SJCRH30 (cell line): ENCODE data around the gene MUC5AC. TPM values are rescaled to one million over a fixed set of nuclear protein-coding genes. Genes with fewer than 3 reads are reported as not detected.
A peak's percentile ranks its signal among the peaks of the same experiment; 100 is the strongest.
"Not testable (repeated sequence)": the region's sequence is repeated elsewhere in the genome, so short reads cannot be mapped to it uniquely, and the experiment has no call there.

Experiments used
- DNase-seq, 2 experiments: peaks; one replicate each; pipeline ENCODE4 v3.0.0-alpha.2; 2015 to 2020
- H3K27ac ChIP-seq: fragments of 250-450 bp; sonication (Bioruptor Pico); 2 replicates; pipeline ENCODE4 v1.5.1; 2020; ENCODE audit warnings: mild to moderate bottlenecking, moderate library complexity
- H3K27me3 ChIP-seq: fragments of 250-450 bp; sonication (Bioruptor Pico); 2 replicates; pipeline ENCODE4 v1.5.1; 2020; ENCODE audit warnings: mild to moderate bottlenecking, moderate library complexity
- H3K36me3 ChIP-seq: fragments of 250-450 bp; sonication (Bioruptor Pico); 2 replicates; pipeline ENCODE4 v1.5.1; 2020; ENCODE audit warnings: mild to moderate bottlenecking, moderate library complexity
- H3K4me1 ChIP-seq: fragments of 250-450 bp; sonication (Bioruptor Pico); 2 replicates; pipeline ENCODE4 v1.5.1; 2020; ENCODE audit warnings: mild to moderate bottlenecking, moderate library complexity
- H3K4me3 ChIP-seq: fragments of 250-450 bp; sonication (Bioruptor Pico); 2 replicates; pipeline ENCODE4 v1.5.1; 2020; ENCODE audit warnings: mild to moderate bottlenecking, moderate library complexity
- H3K9me3 ChIP-seq: fragments of 250-450 bp; sonication (Bioruptor Pico); replicated peaks from 2 replicates; pipeline ENCODE4 v1.5.1; 2020; ENCODE audit warnings: mild to moderate bottlenecking, moderate library complexity
- total RNA-seq: library from RNA; depleted of rRNA; stranded (reverse); fragments of >200 nt; shearing (Covaris generic); gene quantifications from 2 replicates; pipeline ENCODE4 v1.2.3, GENCODE V29; 2014

The MUC5AC gene
- total RNA-seq, 1 experiment from 2014 or later: not detected

DNA sequence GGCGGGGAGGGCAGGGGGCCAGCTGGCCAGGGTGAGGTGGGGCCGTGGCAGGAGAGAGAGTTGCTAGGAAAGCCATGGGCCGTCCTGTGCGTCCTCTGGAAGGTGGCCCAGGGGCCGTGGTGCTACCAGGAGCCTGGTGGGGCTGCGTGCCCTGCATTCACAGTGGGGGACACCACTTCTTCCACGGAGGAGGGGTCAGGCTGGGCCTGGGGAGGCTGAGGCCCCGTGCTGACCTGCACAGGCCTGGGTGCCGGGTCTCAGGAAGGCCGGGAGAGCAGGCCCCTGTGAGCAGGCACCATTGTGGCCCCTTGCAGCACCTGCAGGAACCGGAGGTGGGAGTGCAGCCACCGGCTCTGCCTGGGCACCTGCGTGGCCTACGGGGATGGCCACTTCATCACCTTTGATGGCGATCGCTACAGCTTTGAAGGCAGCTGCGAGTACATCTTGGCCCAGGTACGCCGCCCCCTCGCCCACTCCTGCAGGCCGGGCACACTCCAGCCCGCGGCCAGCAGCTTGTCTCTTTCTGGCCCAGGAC is 77.1 kb downstream of the MUC5AC start:
- no peaks in the 10 kb centered on the region for H3K4me1 ChIP-seq
- H3K27me3 ChIP-seq: 0 out of 2 replicates have a peak, but pooled peaks cover 2% of the 10 kb centered on the region
- H3K27ac ChIP-seq: no peak overlapping the region
- no peak for DNase-seq
- H3K9me3 ChIP-seq: no peaks in the 10 kb centered on the region
- no peak overlapping the region for H3K4me3 ChIP-seq
- H3K36me3 ChIP-seq: no peaks in the 10 kb centered on the region

DNA sequence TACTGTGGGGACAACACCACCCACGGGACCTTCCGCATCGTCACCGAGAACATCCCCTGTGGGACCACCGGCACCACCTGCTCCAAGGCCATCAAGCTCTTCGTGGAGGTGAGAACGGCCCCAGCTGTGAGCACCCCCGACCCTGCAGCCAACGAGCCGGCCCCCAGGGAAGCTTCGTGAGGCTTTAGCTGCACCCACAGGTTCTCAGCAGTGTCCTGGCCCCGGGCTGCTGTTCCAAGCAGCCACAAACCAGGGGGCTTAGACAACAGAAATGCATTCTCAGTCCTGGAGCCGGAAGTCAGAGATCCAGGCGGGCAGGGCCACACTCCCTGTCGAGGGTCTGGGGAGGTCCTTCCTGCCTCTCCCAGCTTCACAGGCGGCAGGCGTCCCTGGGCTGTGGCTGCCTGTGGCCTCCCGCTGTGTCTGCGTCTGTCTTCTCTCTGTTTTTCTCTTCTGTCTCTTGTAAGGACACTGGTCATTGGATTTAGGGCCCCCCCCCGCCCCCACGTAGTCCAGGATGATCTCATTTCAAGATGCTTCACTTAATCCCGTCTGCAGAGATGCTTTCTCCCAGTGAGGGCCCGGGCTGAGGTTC is 77.7 kb downstream of the MUC5AC start:
- DNase-seq: no peak
- Histone ChIP-seq H3K36me3 (no peaks in the 10 kb centered on the region), H3K4me3 (no peak overlapping the region), H3K9me3 (no peaks in the 10 kb centered on the region), H3K27ac (no peak overlapping the region), H3K4me1 (no peaks in the 10 kb centered on the region), H3K27me3 (no peaks in the 10 kb centered on the region)

DNA sequence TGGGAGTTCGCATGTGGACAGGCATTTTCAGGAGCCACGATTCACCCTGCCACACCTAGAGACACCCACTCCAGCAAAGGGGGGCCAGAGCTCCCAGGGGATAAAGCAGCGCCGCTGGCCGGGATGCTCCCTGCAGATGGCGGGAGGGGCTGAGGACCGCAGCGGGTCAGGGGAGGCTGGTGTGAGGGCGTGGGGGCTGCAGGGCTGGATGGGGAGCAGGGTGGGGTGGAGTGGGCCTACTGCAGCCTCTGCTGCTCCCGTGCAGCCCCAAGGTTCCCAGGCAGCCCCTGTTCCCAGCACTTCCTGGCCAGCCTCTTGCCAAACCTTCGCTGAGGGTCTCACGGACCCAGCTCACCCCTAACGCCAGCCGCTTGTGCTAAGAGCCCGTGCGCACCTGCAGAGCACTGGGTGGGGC is 78.2 kb downstream of the MUC5AC start:
- H3K9me3 ChIP-seq: no peaks in the 10 kb centered on the region
- DNase-seq: no peak

DNA sequence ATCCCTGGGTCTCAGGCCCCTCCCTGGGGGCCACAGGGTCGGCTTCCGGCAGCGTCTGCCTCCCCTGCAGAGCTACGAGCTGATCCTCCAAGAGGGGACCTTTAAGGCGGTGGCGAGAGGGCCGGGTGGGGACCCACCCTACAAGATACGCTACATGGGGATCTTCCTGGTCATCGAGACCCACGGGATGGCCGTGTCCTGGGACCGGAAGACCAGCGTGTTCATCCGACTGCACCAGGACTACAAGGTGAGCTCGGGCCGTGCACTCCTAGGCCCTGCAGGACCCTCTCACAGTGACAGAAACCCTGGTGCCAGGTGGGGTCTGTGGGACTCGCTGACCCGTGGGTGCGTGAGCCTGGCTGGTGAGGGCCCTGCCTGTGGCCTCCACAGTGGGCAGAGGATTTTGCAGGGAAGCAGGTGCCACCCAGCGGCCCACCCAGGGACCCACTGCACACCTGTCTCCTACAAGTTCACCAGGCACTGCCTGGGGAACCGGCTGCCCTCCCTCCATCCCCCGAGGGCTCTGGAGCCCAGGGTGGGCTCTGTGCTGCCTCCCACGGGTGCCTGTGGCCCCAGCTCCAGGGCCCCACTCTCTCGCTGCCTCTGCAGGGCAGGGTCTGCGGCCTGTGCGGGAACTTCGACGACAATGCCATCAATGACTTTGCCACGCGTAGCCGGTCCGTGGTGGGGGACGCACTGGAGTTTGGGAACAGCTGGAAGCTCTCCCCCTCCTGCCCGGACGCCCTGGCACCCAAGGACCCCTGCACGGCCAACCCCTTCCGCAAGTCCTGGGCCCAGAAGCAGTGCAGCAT is 78.8 kb downstream of the MUC5AC start:
- no peak for DNase-seq
- H3K36me3 ChIP-seq: no peaks in the 10 kb centered on the region
- no peaks in the 10 kb centered on the region for H3K4me1 ChIP-seq
- H3K4me3 ChIP-seq: no peak overlapping the region
- no peaks in the 10 kb centered on the region for H3K9me3 ChIP-seq
- no peak overlapping the region for H3K27ac ChIP-seq
- no peaks in the 10 kb centered on the region for H3K27me3 ChIP-seq

More for the DNA sequence above, 78.2 kb downstream of the MUC5AC start:
- Histone ChIP-seq H3K27me3 (no peaks in the 10 kb centered on the region), H3K4me1 (no peaks in the 10 kb centered on the region), H3K36me3 (no peaks in the 10 kb centered on the region), H3K4me3 (no peak overlapping the region), H3K27ac (no peak overlapping the region)

DNA sequence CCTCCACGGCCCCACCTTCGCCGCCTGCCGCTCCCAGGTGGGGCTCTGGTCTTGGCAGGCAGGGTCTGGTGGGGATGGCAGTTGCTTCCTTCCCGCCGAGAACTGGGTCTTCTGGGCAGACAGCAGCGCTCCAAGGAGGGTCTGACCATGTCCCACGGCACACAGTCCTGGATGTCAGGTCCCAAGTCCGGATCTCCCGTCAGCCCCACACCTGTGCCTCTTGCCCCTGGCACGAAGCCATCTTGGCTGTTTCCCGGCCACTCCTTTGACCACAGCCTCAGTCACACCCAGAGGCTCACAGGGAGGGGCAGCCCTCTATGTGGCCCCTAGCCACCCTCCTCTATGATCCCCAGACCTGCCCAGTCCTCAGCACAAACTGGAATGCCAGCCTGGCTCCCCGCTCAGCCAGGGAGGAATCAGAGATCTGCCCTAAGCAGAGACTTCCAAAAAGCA is 79.4 kb downstream of the MUC5AC start:
- H3K36me3 ChIP-seq: no peaks in the 10 kb centered on the region
- no peaks in the 10 kb centered on the region for H3K4me1 ChIP-seq
- no peak overlapping the region for H3K4me3 ChIP-seq
- DNase-seq: no peak
- no peak overlapping the region for H3K27ac ChIP-seq
- H3K9me3 ChIP-seq: no peaks in the 10 kb centered on the region
- no peaks in the 10 kb centered on the region for H3K27me3 ChIP-seq

DNA sequence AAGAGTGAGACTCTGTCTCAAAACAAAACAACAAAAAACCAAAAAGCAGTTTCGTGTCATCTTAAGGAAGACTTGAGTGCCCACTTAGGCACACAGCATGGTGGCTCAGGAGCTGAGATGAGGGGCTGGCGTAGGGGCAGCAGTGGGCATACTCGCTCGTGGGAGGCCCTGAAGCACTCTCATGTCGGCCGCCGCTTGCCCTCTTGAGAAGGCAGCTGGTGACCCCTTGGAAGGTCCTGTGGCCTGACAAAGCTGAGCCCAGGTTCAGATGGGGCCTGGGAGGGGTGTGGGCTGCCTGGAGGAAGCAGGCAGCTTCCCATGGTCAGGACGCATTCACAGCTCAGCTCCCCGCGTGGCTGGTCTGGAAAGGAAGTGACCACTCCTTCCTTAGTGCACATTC is 80.1 kb downstream of the MUC5AC start:
- H3K27me3 ChIP-seq: no peaks in the 10 kb centered on the region
- no peak overlapping the region for H3K4me3 ChIP-seq
- DNase-seq: no peak
- no peaks in the 10 kb centered on the region for H3K4me1 ChIP-seq
- no peaks in the 10 kb centered on the region for H3K9me3 ChIP-seq
- no peak overlapping the region for H3K27ac ChIP-seq
- no peaks in the 10 kb centered on the region for H3K36me3 ChIP-seq

DNA sequence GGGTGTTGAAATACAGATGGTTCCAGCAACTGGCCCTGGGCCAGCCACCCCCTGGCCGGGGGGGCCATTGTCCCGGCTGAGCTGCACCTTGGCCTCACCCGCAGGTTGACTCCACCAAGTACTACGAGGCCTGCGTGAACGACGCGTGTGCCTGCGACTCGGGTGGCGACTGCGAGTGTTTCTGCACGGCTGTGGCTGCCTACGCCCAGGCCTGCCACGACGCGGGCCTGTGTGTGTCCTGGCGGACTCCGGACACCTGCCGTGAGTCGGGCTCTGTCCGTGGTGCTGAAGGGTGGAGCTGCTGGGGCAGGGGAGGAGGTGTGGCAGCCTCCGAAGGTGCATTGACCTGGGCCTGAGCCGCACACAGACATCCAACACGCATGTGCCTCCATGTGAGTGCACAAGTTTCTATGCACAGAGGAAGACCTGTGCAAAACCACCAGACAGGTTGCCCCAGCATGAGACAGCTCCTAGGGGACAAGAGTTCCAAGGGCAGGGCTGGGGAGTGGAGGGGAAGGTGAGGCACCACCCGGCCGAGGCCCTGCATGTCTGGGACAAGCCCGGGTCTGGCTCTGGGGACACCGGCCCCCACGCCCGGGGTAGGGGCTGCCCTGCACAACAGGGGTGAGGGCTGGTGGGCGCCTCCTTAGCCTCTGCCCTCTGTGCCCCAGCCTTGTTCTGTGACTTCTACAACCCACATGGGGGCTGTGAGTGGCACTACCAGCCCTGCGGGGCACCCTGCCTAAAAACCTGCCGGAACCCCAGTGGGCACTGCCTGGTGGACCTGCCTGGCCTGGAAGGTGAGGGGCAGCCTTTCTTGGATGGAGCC is 81.2 kb downstream of the MUC5AC start:
- Histone ChIP-seq H3K9me3 (no peaks in the 10 kb centered on the region), H3K4me1 (no peaks in the 10 kb centered on the region), H3K27me3 (no peaks in the 10 kb centered on the region), H3K27ac (no peak overlapping the region), H3K36me3 (no peaks in the 10 kb centered on the region), H3K4me3 (no peak overlapping the region)
- DNase-seq: peak; percentile 40 to 47

DNA sequence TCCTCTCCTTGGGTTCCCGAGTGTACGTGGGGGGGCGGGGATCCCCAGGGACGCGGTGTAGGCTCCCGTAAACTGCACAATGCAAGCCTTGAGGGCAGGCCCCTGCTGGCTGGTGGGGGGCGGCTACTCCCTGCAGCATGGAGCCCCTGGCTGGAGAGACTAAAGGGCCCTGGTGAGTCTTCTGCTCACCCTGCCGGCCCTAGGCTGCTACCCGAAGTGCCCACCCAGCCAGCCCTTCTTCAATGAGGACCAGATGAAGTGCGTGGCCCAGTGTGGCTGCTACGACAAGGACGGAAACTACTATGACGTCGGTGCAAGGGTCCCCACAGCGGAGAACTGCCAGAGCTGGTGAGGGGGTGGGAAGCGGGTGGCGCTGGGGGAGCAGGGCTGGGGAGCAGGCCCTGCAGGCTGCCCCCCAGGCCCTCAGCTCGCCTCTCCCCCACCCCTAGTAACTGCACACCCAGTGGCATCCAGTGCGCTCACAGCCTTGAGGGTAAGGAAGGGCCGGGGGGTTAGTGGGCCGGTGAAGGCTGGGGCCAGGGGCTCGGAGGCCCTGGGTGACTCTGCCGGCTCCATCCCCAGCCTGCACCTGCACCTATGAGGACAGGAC is 81.9 kb downstream of the MUC5AC start:
- H3K9me3 ChIP-seq: no peaks in the 10 kb centered on the region

DNA sequence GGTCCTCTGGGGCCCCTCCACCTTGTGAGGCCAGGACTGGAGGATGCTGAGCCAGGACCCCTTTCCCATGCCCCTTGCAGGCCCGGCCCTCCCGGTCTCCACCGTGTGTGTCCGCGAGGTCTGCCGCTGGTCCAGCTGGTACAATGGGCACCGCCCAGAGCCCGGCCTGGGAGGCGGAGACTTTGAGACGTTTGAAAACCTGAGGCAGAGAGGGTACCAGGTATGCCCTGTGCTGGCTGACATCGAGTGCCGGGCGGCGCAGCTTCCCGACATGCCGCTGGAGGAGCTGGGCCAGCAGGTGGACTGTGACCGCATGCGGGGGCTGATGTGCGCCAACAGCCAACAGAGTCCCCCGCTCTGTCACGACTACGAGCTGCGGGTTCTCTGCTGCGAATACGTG is 83.0 kb downstream of the MUC5AC start:
- no peak overlapping the region for H3K4me3 ChIP-seq
- no peaks in the 10 kb centered on the region for H3K4me1 ChIP-seq
- H3K9me3 ChIP-seq: no peaks in the 10 kb centered on the region
- no peak for DNase-seq
- no peaks in the 10 kb centered on the region for H3K36me3 ChIP-seq
- no peaks in the 10 kb centered on the region for H3K27me3 ChIP-seq
- H3K27ac ChIP-seq: no peak overlapping the region

More for the DNA sequence above, 81.9 kb downstream of the MUC5AC start:
- H3K36me3 ChIP-seq: no peaks in the 10 kb centered on the region
- no peak overlapping the region for H3K4me3 ChIP-seq
- no peaks in the 10 kb centered on the region for H3K4me1 ChIP-seq
- no peak for DNase-seq
- H3K27me3 ChIP-seq: no peaks in the 10 kb centered on the region
- H3K27ac ChIP-seq: no peak overlapping the region

DNA sequence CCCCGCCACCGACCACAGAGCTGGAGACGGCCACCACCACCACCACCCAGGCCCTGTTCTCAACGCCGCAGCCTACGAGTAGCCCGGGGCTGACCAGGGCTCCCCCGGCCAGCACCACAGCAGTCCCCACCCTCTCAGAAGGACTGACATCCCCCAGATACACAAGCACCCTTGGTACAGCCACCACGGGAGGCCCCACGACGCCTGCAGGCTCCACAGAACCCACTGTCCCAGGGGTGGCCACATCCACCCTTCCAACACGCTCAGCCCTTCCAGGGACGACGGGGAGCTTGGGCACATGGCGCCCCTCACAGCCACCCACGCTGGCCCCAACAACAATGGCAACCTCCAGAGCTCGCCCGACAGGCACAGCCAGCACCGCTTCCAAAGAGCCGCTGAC is 84.0 kb downstream of the MUC5AC start:
- H3K4me1 ChIP-seq: no peaks in the 10 kb centered on the region
- no peaks in the 10 kb centered on the region for H3K9me3 ChIP-seq
- H3K36me3 ChIP-seq: no peaks in the 10 kb centered on the region
- no peak for DNase-seq
- no peak overlapping the region for H3K27ac ChIP-seq
- H3K4me3 ChIP-seq: no peak overlapping the region
- no peaks in the 10 kb centered on the region for H3K27me3 ChIP-seq

DNA sequence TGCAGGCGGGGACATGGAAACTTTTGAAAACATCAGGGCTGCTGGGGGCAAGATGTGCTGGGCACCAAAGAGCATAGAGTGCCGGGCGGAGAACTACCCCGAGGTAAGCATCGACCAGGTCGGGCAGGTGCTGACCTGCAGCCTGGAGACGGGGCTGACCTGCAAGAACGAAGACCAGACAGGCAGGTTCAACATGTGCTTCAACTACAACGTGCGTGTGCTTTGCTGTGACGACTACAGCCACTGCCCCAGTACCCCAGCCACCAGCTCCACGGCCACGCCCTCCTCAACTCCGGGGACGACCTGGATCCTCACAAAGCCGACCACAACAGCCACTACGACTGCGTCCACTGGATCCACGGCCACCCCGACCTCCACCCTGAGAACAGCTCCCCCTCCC is 84.5 kb downstream of the MUC5AC start:
- H3K27me3 ChIP-seq: no peaks in the 10 kb centered on the region

DNA sequence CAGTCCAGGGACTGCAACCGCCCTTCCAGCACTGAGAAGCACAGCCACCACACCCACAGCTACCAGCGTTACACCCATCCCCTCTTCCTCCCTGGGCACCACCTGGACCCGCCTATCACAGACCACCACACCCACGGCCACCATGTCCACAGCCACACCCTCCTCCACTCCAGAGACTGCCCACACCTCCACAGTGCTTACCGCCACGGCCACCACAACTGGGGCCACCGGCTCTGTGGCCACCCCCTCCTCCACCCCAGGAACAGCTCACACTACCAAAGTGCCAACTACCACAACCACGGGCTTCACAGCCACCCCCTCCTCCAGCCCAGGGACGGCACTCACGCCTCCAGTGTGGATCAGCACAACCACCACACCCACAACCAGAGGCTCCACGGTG is 85.0 kb downstream of the MUC5AC start:
- not testable (repeated sequence) for H3K4me1 ChIP-seq, H3K27me3 ChIP-seq, H3K36me3 ChIP-seq, H3K27ac ChIP-seq, H3K9me3 ChIP-seq, DNase-seq, H3K4me3 ChIP-seq

More for the DNA sequence above, 84.5 kb downstream of the MUC5AC start:
- no peak for DNase-seq
- Histone ChIP-seq H3K27ac (no peak overlapping the region), H3K36me3 (no peaks in the 10 kb centered on the region), H3K4me1 (no peaks in the 10 kb centered on the region), H3K9me3 (no peaks in the 10 kb centered on the region), H3K4me3 (no peak overlapping the region)

DNA sequence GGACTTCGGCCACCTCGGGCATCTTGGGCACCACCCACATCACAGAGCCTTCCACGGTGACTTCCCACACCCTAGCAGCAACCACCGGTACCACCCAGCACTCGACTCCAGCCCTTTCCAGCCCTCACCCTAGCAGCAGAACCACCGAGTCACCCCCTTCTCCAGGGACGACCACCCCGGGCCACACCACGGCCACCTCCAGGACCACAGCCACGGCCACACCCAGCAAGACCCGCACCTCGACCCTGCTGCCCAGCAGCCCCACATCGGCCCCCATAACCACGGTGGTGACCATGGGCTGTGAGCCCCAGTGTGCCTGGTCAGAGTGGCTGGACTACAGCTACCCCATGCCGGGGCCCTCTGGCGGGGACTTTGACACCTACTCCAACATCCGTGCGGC is 85.8 kb downstream of the MUC5AC start:
- H3K4me1 ChIP-seq, H3K27ac ChIP-seq, H3K27me3 ChIP-seq, H3K36me3 ChIP-seq, H3K4me3 ChIP-seq, DNase-seq, H3K9me3 ChIP-seq: not testable (repeated sequence)

DNA sequence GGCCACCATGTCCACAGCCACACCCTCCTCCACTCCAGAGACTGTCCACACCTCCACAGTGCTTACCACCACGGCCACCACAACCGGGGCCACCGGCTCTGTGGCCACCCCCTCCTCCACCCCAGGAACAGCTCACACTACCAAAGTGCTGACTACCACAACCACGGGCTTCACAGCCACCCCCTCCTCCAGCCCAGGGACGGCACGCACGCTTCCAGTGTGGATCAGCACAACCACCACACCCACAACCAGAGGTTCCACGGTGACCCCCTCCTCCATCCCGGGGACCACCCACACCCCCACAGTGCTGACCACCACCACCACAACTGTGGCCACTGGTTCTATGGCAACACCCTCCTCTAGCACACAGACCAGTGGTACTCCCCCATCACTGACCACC is 86.8 kb downstream of the MUC5AC start:
- H3K9me3 ChIP-seq, H3K27ac ChIP-seq, DNase-seq, H3K27me3 ChIP-seq, H3K4me3 ChIP-seq, H3K4me1 ChIP-seq, H3K36me3 ChIP-seq: not testable (repeated sequence)
